ENCODE results near the gene SPRN.

Gene SPRN

DNA sequence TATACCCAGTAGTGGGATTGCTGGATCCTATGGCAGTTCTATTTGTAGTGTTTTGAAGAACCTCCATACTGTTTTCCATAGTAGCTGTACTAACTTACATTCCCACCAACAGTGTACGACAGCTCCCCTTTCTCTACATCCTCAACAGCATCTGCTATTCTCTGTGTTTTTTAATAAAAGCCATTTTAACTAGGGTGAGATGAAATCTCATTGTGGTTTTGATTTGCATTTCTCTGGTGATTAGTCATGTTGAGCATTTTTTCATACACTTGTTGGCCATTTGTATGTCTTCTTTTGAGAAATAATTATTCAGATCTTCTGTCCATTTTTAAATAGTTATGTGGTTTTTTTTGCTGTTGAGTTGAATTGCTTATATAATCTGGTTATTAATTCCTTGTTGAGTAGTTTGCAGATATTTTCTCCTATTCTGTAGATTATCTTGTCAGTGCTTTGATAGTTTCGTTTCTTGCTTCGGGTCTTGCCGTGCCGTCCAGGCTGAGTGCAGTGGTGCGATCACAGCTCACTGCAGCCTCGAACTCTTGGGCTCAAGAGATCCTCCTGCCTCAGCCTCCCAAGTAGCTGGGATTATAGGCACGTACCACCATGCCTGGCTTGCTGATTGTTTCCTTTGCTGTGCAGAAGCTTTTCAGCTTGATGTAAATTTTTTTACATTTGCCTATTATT lies 18.4 kb downstream of the SPRN start:
- no peak for DNase-seq (ENCODE audit: low read depth in 2 of 2)

DNA sequence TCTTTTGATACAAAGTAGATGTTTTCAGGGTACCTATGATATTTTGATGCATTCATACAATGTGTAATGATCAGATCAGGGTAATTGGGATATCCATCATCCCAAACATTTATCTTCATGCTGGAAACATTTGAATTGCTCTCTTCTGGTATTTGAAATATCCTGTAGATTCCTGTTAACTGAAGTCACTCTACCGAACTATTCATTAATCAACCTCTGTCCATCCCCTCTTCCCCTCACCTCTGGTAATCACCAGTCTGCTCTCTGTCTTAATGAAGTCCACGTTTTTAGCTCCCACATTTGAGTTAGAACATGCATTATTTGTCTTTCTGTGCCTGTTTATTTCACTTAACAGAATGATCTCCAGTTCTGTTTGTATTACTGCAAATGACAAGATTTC lies 19.2 kb downstream of the SPRN start:
- DNase-seq (ENCODE audit: low read depth in 2 of 2) = no peak

DNA sequence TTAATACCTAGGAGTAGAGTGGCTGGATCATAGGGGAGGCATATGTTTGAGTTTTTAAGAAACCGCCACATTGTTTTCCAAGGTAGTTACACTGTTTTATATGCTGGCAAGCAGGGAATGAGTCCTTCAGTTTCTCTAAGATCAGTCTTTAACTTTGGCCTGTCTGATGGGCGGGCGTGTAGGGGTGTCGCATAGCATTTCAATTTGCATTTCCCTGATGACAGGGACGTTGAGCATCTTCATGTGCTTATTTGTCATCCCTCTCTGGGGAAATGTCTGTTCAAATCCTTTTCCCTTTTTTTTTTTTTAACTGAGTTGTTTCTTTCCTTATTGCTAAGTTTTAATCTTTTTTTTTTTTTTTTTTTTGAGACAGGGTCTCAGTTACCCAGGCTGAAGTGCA lies 20.6 kb downstream of the SPRN start:
- DNase-seq (ENCODE audit: low read depth in 2 of 2) = no peak

DNA sequence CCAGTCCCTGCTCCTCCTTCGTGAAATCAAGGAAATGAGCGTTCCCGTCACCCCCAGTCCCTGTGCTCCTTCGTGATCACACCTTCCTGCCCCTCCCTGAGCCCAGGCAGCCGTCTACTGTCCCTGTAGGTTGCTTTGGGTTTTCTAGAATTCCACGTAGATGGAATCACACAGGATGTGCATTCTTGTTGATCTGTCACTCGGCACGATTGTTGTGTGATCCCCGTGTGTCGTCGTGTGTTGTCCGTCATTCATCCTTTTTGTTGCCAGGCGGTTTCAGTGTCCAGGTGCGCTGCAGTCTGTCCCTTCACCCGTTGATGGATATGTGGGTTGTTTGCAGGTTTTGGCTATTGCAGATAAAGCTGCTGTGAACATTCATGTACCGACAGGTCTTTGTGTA lies 21.1 kb downstream of the SPRN start:
- no peak for DNase-seq (ENCODE audit: low read depth in 2 of 2)

- no peak for DNase-seq (ENCODE audit: low read depth in 2 of 2)
Observed at GRCh38 chr10:133401981-133402725, 22.3 kb downstream of the SPRN start.

DNA sequence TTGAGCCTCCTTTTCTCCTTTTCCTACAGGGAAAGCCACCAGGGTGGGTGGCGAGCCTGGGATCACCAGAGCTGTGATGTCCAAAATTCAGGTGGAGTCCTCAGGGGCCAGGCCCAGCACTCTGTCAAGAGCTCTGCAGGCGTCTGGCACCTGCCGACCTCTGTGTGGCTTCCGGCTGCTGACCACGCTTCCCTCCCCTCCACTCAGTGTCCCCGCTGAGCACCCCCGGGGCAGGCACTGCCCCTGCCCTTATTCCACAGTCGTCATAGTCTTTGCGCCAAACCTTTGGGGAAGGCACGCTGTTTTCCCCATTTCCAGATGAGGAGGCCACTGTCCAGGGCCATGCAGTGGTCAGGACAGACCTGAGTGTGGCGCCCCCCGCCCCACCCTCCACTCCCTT lies 22.9 kb downstream of the SPRN start:
- no peak for DNase-seq (ENCODE audit: low read depth in 2 of 2)

DNA sequence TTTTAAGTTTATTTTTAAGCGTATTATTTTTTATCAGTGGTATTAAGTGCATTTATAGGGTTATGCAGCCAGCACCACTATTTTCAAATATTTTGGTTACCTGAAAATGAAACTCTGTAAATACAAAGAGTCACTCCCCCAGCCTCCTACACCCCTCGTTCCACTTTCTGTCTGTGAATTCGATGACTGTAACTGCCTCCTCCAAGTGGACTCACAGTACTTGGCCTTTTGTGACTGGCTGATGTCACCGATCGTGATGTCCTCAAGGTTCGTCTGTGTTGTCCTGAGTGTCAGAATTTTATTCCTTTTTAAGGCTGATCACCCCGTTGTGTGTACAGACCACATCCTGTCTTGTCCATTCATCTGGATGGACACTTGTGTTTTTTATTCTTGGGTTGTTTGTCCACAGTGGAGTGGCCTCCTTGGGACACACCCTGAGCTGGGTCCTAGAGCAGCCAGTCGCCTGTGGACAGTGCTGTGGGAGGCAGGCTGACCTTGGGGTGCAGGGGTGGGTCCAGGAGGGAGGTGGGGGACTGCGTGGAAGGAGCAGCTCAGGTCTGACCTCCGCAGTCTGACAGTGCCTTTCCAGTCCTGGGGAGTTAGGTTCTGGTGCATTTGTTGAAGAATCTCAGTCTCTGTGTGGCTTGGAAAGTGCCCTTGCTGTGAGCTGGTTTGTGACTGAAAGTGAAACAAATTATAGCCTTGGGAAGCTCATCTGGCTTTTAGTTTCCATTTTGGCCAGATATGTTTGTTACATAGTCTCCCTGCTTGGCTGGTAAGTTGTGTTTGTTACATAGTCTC lies 23.6 kb downstream of the SPRN start:
- no peak for DNase-seq (ENCODE audit: low read depth in 2 of 2)

GRCh38 chr10:133399123-133399601 lies 25.3 kb downstream of the SPRN start:
- DNase-seq (ENCODE audit: low read depth in 2 of 2) = no peak

- DNase-seq (ENCODE audit: low read depth in 2 of 2) = no peak
Observed at GRCh38 chr10:133397938-133398337, 26.5 kb downstream of the SPRN start.

GRCh38 chr10:133396035-133396624 lies 28.3 kb downstream of the SPRN start:
- DNase-seq (ENCODE audit: low read depth in 2 of 2) = no peak

DNA sequence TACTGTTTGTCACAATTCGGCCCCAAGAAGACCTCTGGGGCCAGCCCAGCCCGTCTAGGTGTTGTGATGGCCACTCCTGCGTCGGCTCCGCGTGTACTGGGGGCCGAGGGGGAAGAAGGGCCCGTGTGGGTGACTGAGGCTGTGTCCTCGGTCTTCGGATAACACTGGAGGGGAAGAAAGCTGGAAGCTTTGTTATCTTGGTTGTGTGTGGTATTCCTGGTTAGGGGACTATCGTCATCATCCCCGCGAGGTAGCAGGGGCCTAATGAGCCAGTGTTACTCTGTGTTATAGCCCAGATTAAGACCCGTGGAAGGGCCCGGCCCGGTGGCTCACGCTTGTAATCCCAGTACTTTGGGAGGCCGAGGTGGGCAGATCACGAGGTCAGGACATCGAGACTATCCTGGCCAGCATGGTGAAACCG lies 29.6 kb downstream of the SPRN start:
- no peak for DNase-seq (ENCODE audit: low read depth in 2 of 2)

DNA sequence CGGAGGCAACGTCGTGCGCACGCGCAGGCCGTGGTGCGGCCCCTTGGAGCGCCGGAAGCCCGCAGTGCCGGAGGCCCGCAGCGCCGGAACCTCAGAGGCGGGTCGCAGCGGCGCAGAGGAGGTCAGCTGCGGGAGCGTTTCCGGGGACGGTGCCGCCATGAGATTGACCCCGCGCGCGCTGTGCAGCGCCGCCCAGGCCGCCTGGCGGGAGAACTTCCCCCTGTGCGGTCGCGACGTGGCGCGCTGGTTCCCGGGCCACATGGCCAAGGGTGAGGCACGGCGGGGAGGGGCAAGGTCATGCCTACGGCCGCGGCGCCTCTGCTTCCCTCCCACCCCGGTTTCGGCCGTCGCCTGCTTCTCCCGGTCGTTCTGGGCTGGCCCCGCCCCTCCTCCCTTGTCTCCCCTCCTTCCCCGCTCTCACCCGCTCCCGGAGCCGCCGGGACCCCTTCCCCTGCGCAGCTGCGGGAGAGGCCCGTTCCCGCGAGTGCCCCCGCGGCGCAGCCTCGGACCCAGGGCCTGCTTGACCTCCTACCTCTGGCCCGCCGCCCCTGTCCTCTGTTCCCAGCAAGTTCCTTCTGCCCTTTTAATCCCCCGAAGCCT lies 30.3 kb downstream of the SPRN start, which contains the start of gene MTG1:
MTG1 (plus strand) TSS at position 94 of the 600 bp plus-strand sequence; CDS start at position 158, 64 bp downstream.
- DNase-seq (ENCODE audit: low read depth in 2 of 2) = peak; percentile 84 to 90

DNA sequence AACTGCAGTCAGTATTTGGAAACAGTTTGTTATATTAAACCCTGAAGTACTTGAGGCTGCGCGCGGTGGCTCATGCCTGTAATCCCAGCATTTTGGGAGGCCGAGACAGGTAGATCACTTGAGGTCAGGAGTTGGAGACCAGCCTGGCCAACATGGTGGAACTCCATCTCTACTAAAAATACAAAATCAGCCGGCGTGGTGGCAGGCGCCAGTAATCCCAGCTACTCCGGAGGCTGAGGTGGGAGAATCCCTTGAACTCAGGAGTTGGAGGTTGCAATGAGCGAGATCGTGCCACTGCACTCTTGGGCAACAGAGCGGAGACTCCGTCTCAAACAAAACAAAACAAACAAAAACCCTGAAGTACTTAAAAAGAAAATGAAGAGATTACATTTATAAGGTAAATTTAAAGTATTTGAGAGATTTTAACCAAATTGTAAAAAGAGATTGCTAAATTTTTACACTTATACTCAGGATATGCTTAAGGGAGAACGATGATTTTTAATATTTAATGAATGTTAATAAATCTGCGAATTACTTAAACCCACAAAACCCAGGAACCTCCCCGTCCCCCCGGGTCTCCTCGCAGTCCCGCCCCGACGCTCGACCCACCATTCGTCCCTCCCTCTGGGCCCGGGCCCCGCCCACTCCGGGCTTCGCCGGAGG lies 30.9 kb downstream of the SPRN start:
- no peak for DNase-seq (ENCODE audit: low read depth in 2 of 2)

- DNase-seq (ENCODE audit: low read depth in 2 of 2) = no peak
Observed at GRCh38 chr10:133391761-133392518, 32.5 kb downstream of the SPRN start.

DNA sequence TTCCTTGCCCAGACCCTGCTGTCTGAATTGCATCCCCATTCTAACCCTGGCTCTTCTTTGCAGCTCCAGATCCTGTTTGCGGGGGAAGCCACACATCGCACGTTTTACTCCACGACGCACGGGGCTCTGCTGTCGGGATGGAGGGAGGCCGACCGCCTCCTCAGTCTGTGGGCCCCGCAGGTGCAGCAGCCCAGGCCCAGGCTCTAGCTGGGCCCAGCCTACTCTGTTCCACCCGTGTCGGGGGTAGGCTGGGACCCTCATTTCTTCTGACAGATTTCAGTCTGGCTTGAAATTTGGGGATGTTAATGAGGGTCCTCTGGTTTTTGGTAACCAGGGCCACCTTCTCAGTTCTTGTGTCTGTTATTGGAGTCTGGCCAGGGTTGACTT lies 33.2 kb downstream of the SPRN start:
- DNase-seq (ENCODE audit: low read depth in 2 of 2) = no peak

GRCh38 chr10:133390597-133391248 lies 33.7 kb downstream of the SPRN start:
- no peak for DNase-seq (ENCODE audit: low read depth in 2 of 2)

DNA sequence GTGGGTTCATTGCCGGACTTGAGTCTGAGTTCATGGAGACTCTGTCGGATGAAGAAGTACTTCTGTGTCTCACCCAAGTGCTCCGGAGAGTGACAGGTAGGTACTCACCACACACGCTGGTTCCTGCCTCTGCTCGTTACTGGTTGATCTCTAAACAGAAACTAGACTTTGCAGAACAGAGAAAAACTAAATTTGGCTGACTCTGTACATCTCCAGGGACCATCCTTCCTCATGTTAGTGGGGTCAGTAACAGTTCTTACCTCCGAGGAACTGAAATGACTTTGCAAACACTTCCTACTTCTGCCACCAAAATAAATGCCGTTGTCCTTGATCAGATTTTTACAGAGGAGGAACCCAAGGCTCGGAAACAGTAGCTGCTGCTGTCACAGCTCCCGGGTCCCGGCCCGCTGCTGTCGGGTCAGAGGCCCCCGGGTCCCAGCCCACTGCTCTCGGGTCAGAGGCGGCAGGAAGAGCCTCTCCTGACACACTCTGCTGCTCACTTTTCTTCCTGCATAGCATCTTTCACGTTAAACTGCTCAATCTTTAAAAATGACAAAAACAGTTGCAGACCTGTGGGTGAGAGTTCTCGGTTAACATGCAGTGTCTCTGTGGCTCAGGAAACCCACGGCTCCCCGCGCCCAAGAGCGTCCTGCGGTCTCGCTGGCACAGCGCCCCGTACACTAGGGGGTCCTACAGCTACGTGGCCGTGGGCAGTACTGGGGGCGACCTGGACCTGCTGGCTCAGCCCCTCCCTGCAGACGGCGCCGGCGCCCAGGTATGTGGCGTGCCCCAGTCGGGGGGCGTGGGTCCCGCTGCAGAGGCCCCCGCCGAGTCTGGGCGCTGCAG lies 35.2 kb downstream of the SPRN start:
- DNase-seq (ENCODE audit: low read depth in 2 of 2) = no peak

GRCh38 chr10:133388236-133388972 lies 36.0 kb downstream of the SPRN start:
- no peak for DNase-seq (ENCODE audit: low read depth in 2 of 2)
